CD14-positive monocyte (primary cell): ENCODE results near the gene OLFML2B. TPM values are rescaled to one million over a fixed set of nuclear protein-coding genes. Genes with fewer than 3 reads are reported as not detected.
"Not testable (repeated sequence)": the region's sequence is repeated elsewhere in the genome, so short reads cannot be mapped to it uniquely, and the experiment has no call there.

Source experiments
- DNase-seq, 3 donors: peaks; one replicate each; pipeline ENCODE4 v3.0.0-alpha.2; 2011 to 2022
- H2AFZ ChIP-seq: 2 replicates; pipeline ENCODE4 v1.6.0; 2012; ENCODE audit warnings: mild to moderate bottlenecking, low read depth, low read length, inconsistent platforms; ENCODE audit not compliant: insufficient read depth, poor library complexity, severe bottlenecking
- H3K27ac ChIP-seq, 2 donors: 1 replicate in 1 of 2; 2 replicates in 1 of 2; pipeline ENCODE4 v1.5.1; 2012 to 2013; ENCODE audit warnings: low read length in 2 of 2, control low read depth in 1 of 2, inconsistent platforms in 1 of 2, low read depth in 1 of 2, mild to moderate bottlenecking in 1 of 2
- H3K27me3 ChIP-seq, 2 donors: one replicate each; pipeline versions ENCODE4 v1.6.0 to v1.6.1; 2011 to 2013; ENCODE audit warnings: low read length in 2 of 2; ENCODE audit not compliant: control insufficient read depth in 2 of 2, insufficient read depth in 2 of 2
- H3K36me3 ChIP-seq, 2 donors: replicated peaks in 1 of 2; 1 replicate in 1 of 2; 2 replicates in 1 of 2; pipeline versions ENCODE4 v1.5.1 to v1.6.1; 2012 to 2013; ENCODE audit warnings: low read length in 2 of 2, control low read depth in 1 of 2, inconsistent platforms in 1 of 2, mild to moderate bottlenecking in 1 of 2; ENCODE audit not compliant: insufficient read depth in 2 of 2, control insufficient read depth in 1 of 2
- H3K4me1 ChIP-seq, 2 donors: 1 replicate in 1 of 2; 2 replicates in 1 of 2; pipeline versions ENCODE4 v1.5.1 to v1.6.1; 2012 to 2013; ENCODE audit warnings: low read length in 2 of 2, control low read depth in 1 of 2, inconsistent platforms in 1 of 2, mild to moderate bottlenecking in 1 of 2, moderate library complexity in 1 of 2; ENCODE audit not compliant: insufficient read depth in 2 of 2, control insufficient read depth in 1 of 2
- H3K4me2 ChIP-seq: replicated peaks from 2 replicates; pipeline ENCODE3; 2012; ENCODE audit warnings: low read length, moderate library complexity, mild to moderate bottlenecking; ENCODE audit not compliant: poor library complexity, severe bottlenecking; ENCODE audit errors: extremely low read depth
- H3K4me3 ChIP-seq, 3 experiments: fragments of 200-600 bp in 1 of 3; sonication (generic) in 1 of 3; replicated peaks in 1 of 3; 1 replicate in 2 of 3; 2 replicates in 1 of 3; pipeline ENCODE4 v1.5.1; 2011 to 2013; ENCODE audit warnings: low read length in 3 of 3, mild to moderate bottlenecking in 3 of 3, control low read depth in 2 of 3, low read depth in 2 of 3, inconsistent platforms in 1 of 3, moderate library complexity in 1 of 3
- H3K79me2 ChIP-seq: 2 replicates; pipeline ENCODE4 v1.6.0; 2012; ENCODE audit warnings: mild to moderate bottlenecking, control low read depth, inconsistent platforms, low read length, moderate library complexity; ENCODE audit not compliant: insufficient read depth
- H3K9ac ChIP-seq: 2 replicates; pipeline ENCODE4 v1.6.0; 2017; ENCODE audit warnings: low read length, mild to moderate bottlenecking; ENCODE audit not compliant: insufficient read depth, poor library complexity, severe bottlenecking
- H3K9me3 ChIP-seq, 2 donors: replicated peaks in 1 of 2; 1 replicate in 1 of 2; 2 replicates in 1 of 2; pipeline versions ENCODE4 v1.5.1 to v1.6.1; 2012 to 2013; ENCODE audit warnings: low read length in 2 of 2, control low read depth in 1 of 2; ENCODE audit not compliant: control insufficient read depth in 1 of 2, insufficient read depth in 1 of 2
- H4K20me1 ChIP-seq: 2 replicates; pipeline ENCODE4 v1.6.0; 2012; ENCODE audit warnings: mild to moderate bottlenecking, low read length, control low read depth, moderate library complexity; ENCODE audit not compliant: insufficient read depth
- H3K27ac Mint-ChIP-seq, 7 donors: one replicate each; pipeline ENCODE4 v1.8.0; 2020; ENCODE audit warnings: mild to moderate bottlenecking in 7 of 7, mixed read lengths in 7 of 7, moderate library complexity in 6 of 7, inconsistent platforms in 2 of 7
- H3K27me3 Mint-ChIP-seq, 3 donors: one replicate each; pipeline ENCODE4 v1.8.0; 2021 to 2022; ENCODE audit warnings: low read depth in 3 of 3, mild to moderate bottlenecking in 3 of 3, mixed read lengths in 3 of 3, moderate library complexity in 3 of 3, inconsistent platforms in 1 of 3
- H3K36me3 Mint-ChIP-seq, 2 donors: one replicate each; pipeline ENCODE4 v1.8.0; 2020; ENCODE audit warnings: mixed read lengths in 2 of 2, inconsistent platforms in 1 of 2, mild to moderate bottlenecking in 1 of 2
- H3K4me1 Mint-ChIP-seq: one replicate; pipeline ENCODE4 v1.8.0; 2020; ENCODE audit warnings: mild to moderate bottlenecking, mixed read lengths
- H3K4me3 Mint-ChIP-seq, 2 donors: one replicate each; pipeline ENCODE4 v1.8.0; 2020; ENCODE audit warnings: mild to moderate bottlenecking in 2 of 2, mixed read lengths in 2 of 2, moderate library complexity in 1 of 2
- H3K9me3 Mint-ChIP-seq, 7 donors: one replicate each; pipeline ENCODE4 v1.8.0; 2020 to 2022; ENCODE audit warnings: mixed read lengths in 7 of 7, mild to moderate bottlenecking in 6 of 7, moderate library complexity in 6 of 7, inconsistent platforms in 2 of 7
- CTCF ChIP-seq: fragments of 200-600 bp; IDR thresholded peaks from one replicate; pipeline ENCODE4 v1.8.0; 2022; ENCODE audit warnings: antibody characterized with exemption, mild to moderate bottlenecking
- WGBS: methylation state at CpG from one replicate; pipeline ENCODE4 v1.1.5; 2013; ENCODE audit warnings: missing lambda C conversion rate; ENCODE audit not compliant: insufficient coverage; 5-methylcytosine and 5-hydroxymethylcytosine counted together
- intact Hi-C, 2 donors: fragments of 100-400 bp; cut with micrococcal nuclease; formaldehyde crosslinking; loops; one replicate each; pipeline versions ENCODE4 v1.15.0 to v1.15.1; 2023
- polyA plus RNA-seq, 3 donors: library from polyadenylated mRNA; depleted of rRNA in 1 of 3; unstranded in 2 of 3; stranded (reverse) in 1 of 3; fragments of 300-500 nt in 2 of 3; fragments of >200 nt in 1 of 3; fragmentation: Illumina TruSeq in 2 of 3; gene quantifications; 1 replicate in 2 of 3; 2 replicates in 1 of 3; pipeline ENCODE4 v1.2.3, GENCODE V29; 2012 to 2021

Gene OLFML2B
- polyA plus RNA-seq, 3 donors, result 0.66 to 1.4 (median 0.95) TPM

- 100% methylated on average over 1 of the region's 4 CpGs for WGBS
Measured at GRCh38 chr1:162019006-162019405, 4.7 kb downstream of the OLFML2B start.

GRCh38 chr1:162018418-162018817 lies 5.3 kb downstream of the OLFML2B start:
- Histone ChIP-seq H3K9ac (no peak overlapping the region), H3K4me2 (no peak overlapping the region), H3K9me3 (no peaks in the 10 kb centered on the region), H3K27ac (no peak overlapping the region), H3K79me2 (no peaks in the 10 kb centered on the region), H3K4me1 (peaks cover 5 to 6% of the 10 kb centered on the region in 2 donors), H3K36me3 (no peaks in the 10 kb centered on the region), H4K20me1 (no peaks in the 10 kb centered on the region), H2AFZ (no peak overlapping the region), H3K4me3 (no peak overlapping the region), H3K27me3 (peaks cover 6 to 15% of the 10 kb centered on the region in 2 donors)
- TF ChIP-seq CTCF, result no peak
- H3K9me3 Mint-ChIP-seq, result peaks cover 0 to 2% (median 0%) of the 10 kb centered on the region in 7 donors
- intact Hi-C loops, result no loop called here
- peaks cover 18 to 24% (median 22%) of the 10 kb centered on the region in 3 donors for H3K27me3 Mint-ChIP-seq
- peaks cover 0 to 7% of the 10 kb centered on the region in 2 donors for H3K36me3 Mint-ChIP-seq
- H3K27ac Mint-ChIP-seq, result no peak overlapping the region
- WGBS, result 92% methylated on average over 2 of the region's 4 CpGs
- H3K4me3 Mint-ChIP-seq, result no peak overlapping the region
- H3K4me1 Mint-ChIP-seq, result peaks cover 7% of the 10 kb centered on the region
- DNase-seq, result no peak

More at GRCh38 chr1:162019006-162019405, 4.7 kb downstream of the OLFML2B start:
- Histone ChIP-seq H3K36me3 (no peaks in the 10 kb centered on the region), H3K79me2 (no peaks in the 10 kb centered on the region), H3K9me3 (no peaks in the 10 kb centered on the region), H4K20me1 (no peaks in the 10 kb centered on the region), H3K4me2 (no peak overlapping the region), H3K4me1 (peaks cover 7 to 12% of the 10 kb centered on the region in 2 donors), H3K27ac (no peak overlapping the region), H3K27me3 (peaks cover 6 to 19% of the 10 kb centered on the region in 2 donors), H2AFZ (no peak overlapping the region), H3K9ac (no peak overlapping the region), H3K4me3 (no peak overlapping the region)
- intact Hi-C loops, result no loop called here
- Mint-ChIP-seq H3K27me3 (peaks cover 20 to 30% (median 23%) of the 10 kb centered on the region in 3 donors), H3K4me3 (no peak overlapping the region), H3K4me1 (peaks cover 10% of the 10 kb centered on the region), H3K9me3 (peaks cover 0 to 4% (median 0%) of the 10 kb centered on the region in 7 donors), H3K27ac (no peak overlapping the region), H3K36me3 (peaks cover 0 to 7% of the 10 kb centered on the region in 2 donors)
- TF ChIP-seq CTCF, result no peak
- DNase-seq, result no peak

- H3K9me3 Mint-ChIP-seq, H3K79me2 ChIP-seq, H3K27me3 ChIP-seq: not testable (repeated sequence)
Measured at GRCh38 chr1:162017791-162018190, 5.9 kb downstream of the OLFML2B start.

More at GRCh38 chr1:162017791-162018190, 5.9 kb downstream of the OLFML2B start:
- H2AFZ ChIP-seq, DNase-seq, H3K4me3 ChIP-seq, H3K27ac Mint-ChIP-seq, H3K4me3 Mint-ChIP-seq, H3K4me2 ChIP-seq, H3K36me3 Mint-ChIP-seq, intact Hi-C loops, H3K27ac ChIP-seq, H3K9ac ChIP-seq, H3K4me1 Mint-ChIP-seq, H3K9me3 ChIP-seq, H3K4me1 ChIP-seq, H3K36me3 ChIP-seq, H4K20me1 ChIP-seq: not testable (repeated sequence)
- H3K27me3 Mint-ChIP-seq, result peaks cover 12 to 18% (median 16%) of the 10 kb centered on the region in 3 donors
